ENCODE data around the gene ANKLE2. TPM values are rescaled to one million over a fixed set of nuclear protein-coding genes. Genes with fewer than 3 reads are reported as not detected.

Gene ANKLE2
- total RNA-seq, 3 donors from 2014 or later: 64.2 to 75.4 (median 73.5) TPM

- no peak for DNase-seq (ENCODE audit: low spot score in 2 of 2)
- TF ChIP-seq CTCF (IDR thresholded peaks at IDR 0.05) (no peak), POLR2AphosphoS5 (IDR thresholded peaks at IDR 0.05) (no peak), POLR2A (IDR thresholded peaks at IDR 0.05) (no peak)
- intact Hi-C loops (cut with DNase I; ENCODE audit: low total_unique reads): no loop called here
- H3K4me1 ChIP-seq: peaks cover 0 to 7% of the 10 kb centered on the region in 2 donors
- H3K27ac ChIP-seq: peak overlapping the region; percentile 68 to 84
- no peaks in the 10 kb centered on the region for H3K27me3 ChIP-seq
- peak overlapping the region; percentile 58 to 99 (median 85) for H3K4me3 ChIP-seq
- H3K9me3 ChIP-seq: no peaks in the 10 kb centered on the region
- no peaks in the 10 kb centered on the region for H3K36me3 ChIP-seq
Observed at GRCh38 chr12:132686825-132687210, 74.8 kb downstream of the ANKLE2 start.

DNA sequence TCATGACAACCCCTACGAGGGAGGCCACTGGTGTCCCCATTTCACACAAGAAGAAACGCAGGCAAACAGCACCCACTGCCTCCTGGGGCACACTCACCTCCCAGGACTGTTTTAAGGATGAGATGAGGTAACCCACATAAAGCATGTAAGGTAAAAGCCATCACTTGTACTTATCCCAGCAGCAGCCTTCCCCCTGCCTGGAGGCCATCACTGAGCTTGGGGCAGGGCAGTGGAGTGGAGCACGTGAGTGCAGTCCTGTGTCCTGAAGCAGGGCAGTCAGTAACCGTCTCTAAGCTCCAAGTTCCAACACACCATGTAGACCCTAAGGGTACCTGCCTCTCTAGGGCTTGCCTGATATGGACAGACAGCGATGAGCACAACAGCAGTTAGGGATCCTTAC, 76.2 kb downstream of the ANKLE2 start:
- no peaks in the 10 kb centered on the region for H3K27me3 ChIP-seq
- intact Hi-C loops (cut with DNase I; ENCODE audit: low total_unique reads): no loop called here
- no peak for DNase-seq (ENCODE audit: low spot score in 2 of 2)
- H3K4me1 ChIP-seq: peaks cover 0 to 7% of the 10 kb centered on the region in 2 donors
- no peaks in the 10 kb centered on the region for H3K36me3 ChIP-seq
- H3K4me3 ChIP-seq: no peak overlapping the region
- TF ChIP-seq POLR2AphosphoS5 (IDR thresholded peaks at IDR 0.05) (no peak), POLR2A (IDR thresholded peaks at IDR 0.05) (no peak), CTCF (IDR thresholded peaks at IDR 0.05) (no peak)
- H3K9me3 ChIP-seq: no peaks in the 10 kb centered on the region
- no peak overlapping the region for H3K27ac ChIP-seq

DNA sequence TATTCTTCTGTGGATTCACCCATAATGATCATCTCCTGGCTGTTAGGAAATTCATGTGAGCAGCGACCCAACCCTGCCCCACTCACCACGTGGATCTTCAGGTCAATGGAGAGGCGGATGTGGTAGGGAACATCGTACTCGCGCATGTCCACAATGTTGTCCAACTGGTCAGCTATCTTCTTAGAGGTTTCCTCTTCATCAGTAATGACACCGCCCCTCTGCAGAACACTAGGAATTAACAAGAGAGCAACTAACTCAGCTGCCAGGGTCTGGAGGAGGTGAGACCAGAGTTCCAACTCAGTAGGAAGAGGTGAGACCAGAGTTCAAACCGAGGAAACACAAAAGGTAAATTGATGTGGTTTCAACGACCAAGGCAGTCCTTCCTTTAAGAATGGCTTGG, 84.1 kb downstream of the ANKLE2 start:
- Histone ChIP-seq H3K4me1 (no peaks in the 10 kb centered on the region), H3K27ac (no peak overlapping the region), H3K4me3 (no peak overlapping the region), H3K27me3 (no peaks in the 10 kb centered on the region), H3K9me3 (no peaks in the 10 kb centered on the region), H3K36me3 (peaks cover 9% of the 10 kb centered on the region)
- DNase-seq (ENCODE audit: low spot score in 2 of 2): peak in 1 of 2 donors; percentile 10
- intact Hi-C loops (cut with DNase I; ENCODE audit: low total_unique reads): no loop called here
- no peak for TF ChIP-seq CTCF (IDR thresholded peaks at IDR 0.05)
- TF ChIP-seq POLR2A (IDR thresholded peaks at IDR 0.05): no peak
- TF ChIP-seq POLR2AphosphoS5 (IDR thresholded peaks at IDR 0.05): no peak

DNA sequence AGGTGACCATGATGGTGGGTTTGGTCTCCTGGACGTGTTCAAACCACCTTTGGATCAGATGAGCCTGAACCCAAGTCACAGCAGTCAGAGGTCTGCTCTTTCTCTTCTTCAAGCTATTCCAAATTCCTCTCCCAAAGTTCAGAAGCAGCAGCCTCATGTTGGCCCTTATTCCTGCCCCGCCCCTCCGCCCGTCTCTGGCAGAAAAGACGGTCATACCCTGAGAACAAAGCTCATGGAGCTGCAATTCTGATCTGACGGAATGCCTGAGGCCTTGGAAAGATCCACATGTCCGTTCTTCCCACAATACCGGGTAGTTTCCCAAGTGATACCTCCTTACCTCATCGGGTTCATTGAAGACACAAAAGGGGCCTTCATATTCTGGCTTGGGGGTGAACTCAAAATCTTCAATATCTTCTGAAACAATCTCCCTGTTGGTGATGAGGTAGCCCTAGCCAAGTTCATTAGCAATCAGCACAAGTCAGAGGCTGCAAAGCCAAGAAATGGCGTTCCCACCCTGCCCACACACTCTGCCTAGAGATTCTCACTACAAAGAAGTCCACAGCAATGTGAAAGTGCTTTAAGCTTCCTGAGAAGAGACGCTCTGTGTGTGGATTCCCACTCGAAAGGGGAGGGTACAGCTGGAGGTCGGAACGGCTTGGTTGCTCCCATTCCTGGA, 85.7 kb downstream of the ANKLE2 start:
- Histone ChIP-seq H3K9me3 (no peaks in the 10 kb centered on the region), H3K36me3 (peaks cover 12% of the 10 kb centered on the region), H3K27me3 (no peaks in the 10 kb centered on the region), H3K27ac (no peak overlapping the region), H3K4me1 (no peaks in the 10 kb centered on the region), H3K4me3 (no peak overlapping the region)
- intact Hi-C loops (cut with DNase I; ENCODE audit: low total_unique reads): no loop called here
- DNase-seq (ENCODE audit: low spot score in 2 of 2): peak in 1 of 2 donors; percentile 7
- TF ChIP-seq POLR2AphosphoS5 (IDR thresholded peaks at IDR 0.05) (no peak), POLR2A (IDR thresholded peaks at IDR 0.05) (no peak), CTCF (IDR thresholded peaks at IDR 0.05) (no peak)

Other genes with a start within 250 kb of the ANKLE2 start
- under 1 TPM in 1 of 3 donors, not detected in 2; 0.59 TPM for gene LRCOL1, start 151.2 kb downstream of the ANKLE2 start, total RNA-seq
- under 1 TPM in 2 of 3 donors, not detected in 1; 0.29 to 0.48 TPM for gene P2RX2, start 143.1 kb downstream of the ANKLE2 start, total RNA-seq
- gene POLE, start 74.5 kb downstream of the ANKLE2 start, total RNA-seq: 10 to 100 TPM; 36.5 to 51.5 (median 43.5) TPM
- 10 to 100 TPM; 29.0 to 50.9 (median 31.8) TPM for gene PXMP2, start 74.2 kb downstream of the ANKLE2 start, total RNA-seq
- gene PGAM5, start 51.0 kb downstream of the ANKLE2 start, total RNA-seq: 10 to 100 TPM; 20.2 to 38.0 (median 22.8) TPM
- 10 to 100 TPM; 51.7 to 76.7 (median 58.5) TPM for gene GOLGA3, start 67.0 kb upstream of the ANKLE2 start, total RNA-seq
- 10 to 100 TPM; 22.4 to 36.1 (median 26.5) TPM for gene CHFR, start 125.8 kb upstream of the ANKLE2 start, total RNA-seq
- gene ZNF605, start 194.5 kb upstream of the ANKLE2 start, total RNA-seq: 10 to 100 TPM in 2 of 3 donors, 1 to 10 TPM in 1; 8.3 to 17.9 (median 16.1) TPM
- gene ZNF26, start 224.5 kb upstream of the ANKLE2 start, total RNA-seq: 10 to 100 TPM; 12.0 to 19.6 (median 19.0) TPM

Data from breast epithelium (tissue), 4 donors.